GM21390 (cell line): Measurements from ENCODE around the gene THSD4.
"Not testable (repeated sequence)": the region's sequence is repeated elsewhere in the genome, so short reads cannot be mapped to it uniquely, and the experiment has no call there.

ENCODE experiments used
- ATAC-seq: cut with Tn5 transposase; IDR thresholded peaks from one replicate; pipeline ENCODE4 v1.9.1; 2021; ENCODE audit not compliant: unreplicated experiment

Gene THSD4

DNA sequence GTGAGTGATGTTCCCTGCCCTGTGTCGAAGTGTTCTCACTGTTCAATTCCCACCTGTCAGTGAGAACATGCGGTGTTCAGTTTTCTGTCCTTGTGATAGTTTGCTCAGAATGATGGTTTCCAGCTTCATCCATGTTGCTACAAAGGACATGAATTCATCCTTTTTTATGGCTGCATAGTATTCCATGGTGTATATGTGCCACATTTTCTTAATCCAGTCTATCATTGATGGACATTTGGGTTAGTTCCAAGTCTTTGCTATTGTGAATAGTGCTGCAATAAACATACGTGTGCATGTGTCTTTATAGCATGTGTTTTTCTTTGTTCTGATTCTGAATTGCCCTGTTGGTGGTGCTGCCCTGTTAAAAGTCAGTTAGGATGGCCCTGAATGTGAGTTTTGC lies 204.2 kb downstream of the THSD4 start:
- ATAC-seq, result not testable (repeated sequence)

GRCh38 chr15:71319935-71320334 lies 204.7 kb downstream of the THSD4 start:
- no peak for ATAC-seq

- ATAC-seq, result no peak
Observed at GRCh38 chr15:71323082-71323481, 207.8 kb downstream of the THSD4 start.

DNA sequence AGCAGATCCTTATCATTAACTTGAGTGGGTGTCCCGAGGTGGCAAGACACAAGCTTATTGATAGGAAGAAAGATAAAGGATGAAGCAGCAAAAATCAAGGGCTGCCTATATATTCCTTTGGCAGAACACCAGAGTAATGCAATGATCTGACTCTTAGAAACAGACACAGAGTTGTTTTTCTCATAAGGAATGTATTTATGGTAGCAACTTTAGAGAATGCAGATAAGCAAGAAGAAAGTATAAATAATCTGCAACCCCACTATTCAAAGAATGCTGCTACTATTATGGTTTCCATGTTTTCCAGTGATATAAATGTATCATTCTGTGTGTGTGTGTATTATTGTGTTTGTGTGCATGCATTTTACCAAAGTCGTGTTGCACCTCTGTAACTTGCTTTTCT lies 208.3 kb downstream of the THSD4 start:
- no peak for ATAC-seq

GRCh38 chr15:71325481-71325880 lies 210.2 kb downstream of the THSD4 start:
- ATAC-seq, result no peak

DNA sequence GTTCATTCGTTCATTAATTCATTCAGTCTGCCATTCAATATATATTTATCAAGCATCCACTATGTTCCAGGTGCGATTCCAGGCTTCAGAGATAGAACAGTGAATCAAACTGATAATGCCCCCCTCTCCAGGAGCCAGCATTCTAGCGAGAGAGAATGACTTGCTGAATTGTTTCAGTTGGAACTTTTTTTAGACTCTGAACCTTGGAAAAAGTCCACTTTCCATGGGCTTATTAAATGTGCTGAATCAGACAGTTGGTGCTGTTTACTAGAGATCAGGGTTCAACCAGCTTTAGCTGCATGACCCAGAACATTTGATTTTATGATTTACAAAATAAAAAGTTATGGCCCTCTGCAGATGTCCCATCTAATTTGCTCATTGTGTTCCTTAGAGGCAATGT lies 213.2 kb downstream of the THSD4 start:
- ATAC-seq, result no peak

- no peak for ATAC-seq
Observed at GRCh38 chr15:71329041-71329440, 213.8 kb downstream of the THSD4 start.

- ATAC-seq, result no peak
Observed at GRCh38 chr15:71329497-71330260, 214.4 kb downstream of the THSD4 start.

DNA sequence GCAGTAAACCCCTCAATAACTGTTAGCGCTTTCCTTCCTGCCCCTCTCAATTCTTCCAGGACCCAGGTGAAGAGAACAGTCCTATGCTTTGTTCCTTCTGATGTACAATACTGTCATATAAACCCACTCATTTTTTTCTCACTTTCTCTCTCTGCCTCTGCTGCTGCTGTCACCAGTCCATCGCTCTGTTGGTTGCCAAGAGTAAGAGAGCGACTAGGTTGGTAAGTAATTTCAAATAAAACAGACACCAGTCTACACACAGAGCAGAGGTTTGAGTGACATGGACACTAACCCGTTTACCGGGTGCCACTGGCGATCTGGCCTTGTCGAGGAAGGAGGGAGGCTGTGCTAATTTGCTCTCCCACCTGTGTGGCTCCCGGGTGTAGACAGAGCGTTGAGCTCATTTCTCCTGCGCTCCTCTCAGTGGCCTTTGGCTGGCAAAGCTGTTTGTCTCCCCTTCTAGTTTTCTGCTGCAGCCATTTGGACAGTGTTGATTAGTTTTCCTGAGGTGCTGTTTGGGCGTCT lies 215.4 kb downstream of the THSD4 start:
- no peak for ATAC-seq

DNA sequence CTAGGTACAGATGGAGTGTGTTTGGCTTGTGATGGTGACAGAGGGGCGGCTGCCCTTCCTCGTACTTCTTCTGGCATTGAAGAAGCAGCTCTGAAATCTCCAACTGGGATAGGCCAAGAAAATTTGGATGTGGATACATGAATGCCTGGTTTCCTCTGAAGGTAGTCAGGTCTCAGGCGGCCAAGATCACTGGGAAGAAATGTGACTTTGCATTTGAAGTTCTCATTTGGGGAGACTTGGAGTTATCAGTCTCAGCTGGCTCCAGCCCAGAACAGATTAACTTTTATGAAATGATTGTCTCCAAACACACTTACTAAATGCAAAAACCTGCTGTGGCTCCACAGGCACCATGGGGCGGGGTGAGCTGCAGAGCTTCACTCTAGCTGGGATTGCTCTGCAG lies 215.9 kb downstream of the THSD4 start:
- no peak for ATAC-seq

DNA sequence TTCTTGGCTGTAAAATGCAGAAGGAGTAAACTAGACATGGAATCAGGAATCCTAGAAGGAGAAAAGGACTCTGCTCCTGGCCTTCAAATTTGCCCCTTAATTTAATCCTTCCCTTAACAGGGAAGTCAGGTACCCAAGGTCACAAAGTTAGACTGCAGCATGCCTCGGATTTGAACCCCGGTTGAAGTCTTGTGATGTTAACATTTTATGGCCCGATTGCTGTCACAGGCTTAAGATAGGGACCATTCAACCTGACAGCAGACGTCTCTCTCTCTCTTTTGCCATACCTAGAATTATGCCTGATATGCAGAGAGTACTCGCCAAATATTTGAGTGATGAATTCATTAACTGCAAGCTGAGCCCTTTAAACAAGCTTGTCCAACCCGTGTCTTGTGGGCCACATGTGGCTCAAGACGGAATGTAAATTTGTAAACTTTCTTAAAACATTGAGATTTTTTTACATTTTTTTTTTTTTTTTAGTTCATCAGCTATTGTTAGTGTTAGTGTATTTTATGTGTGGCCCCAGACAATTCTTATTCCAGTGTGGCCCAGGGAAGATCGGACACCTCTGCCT lies 217.2 kb downstream of the THSD4 start:
- ATAC-seq, result no peak

DNA sequence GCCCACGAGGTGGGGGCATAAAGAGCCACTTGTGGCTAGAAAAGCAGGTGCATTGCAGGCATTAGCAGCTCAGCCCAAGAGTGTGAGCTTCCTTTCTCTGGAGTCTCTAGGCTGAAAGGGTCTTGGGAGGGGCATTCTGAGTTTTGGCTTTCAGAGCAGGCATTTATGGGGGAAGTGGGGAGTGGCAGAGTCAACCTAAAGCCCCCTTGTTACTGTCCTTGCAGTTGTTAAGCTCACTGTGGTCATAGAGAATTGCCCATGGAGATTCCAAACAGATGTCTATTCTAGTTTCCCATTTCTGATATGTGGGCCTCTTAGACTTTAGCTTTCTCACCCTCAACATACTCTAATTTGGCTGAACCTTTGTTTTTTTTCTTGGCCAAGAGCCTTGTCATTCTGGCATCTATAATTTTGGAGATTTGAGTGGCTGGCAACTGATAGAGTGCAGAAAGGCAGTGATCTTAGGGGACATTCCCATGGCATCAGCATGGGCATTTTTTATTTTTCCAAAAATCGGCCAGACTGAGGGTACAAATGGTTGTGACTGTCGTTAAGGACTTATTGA lies 217.9 kb downstream of the THSD4 start:
- ATAC-seq, result no peak

GRCh38 chr15:71333839-71334238 lies 218.6 kb downstream of the THSD4 start:
- no peak for ATAC-seq

DNA sequence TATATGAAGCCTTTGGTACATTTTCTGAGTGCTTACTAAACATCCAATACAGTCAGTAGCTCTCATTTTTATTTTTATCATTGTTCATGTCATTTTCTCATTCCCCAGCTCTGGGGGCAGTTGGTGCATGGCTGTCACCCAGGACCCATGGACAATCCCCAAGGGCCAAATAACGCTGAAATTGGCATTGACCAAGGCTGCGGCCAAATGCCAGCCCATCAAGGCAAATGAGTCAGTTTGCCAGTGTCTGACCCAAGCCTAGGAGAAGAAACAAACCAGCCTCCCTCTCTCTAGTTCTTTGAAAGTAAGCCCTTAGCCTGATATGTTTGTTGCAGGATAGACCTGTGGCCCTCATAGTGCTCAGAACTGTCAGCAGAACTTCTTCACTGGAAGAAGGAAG lies 219.2 kb downstream of the THSD4 start:
- no peak for ATAC-seq

- no peak for ATAC-seq
Observed at GRCh38 chr15:71334873-71335272, 219.6 kb downstream of the THSD4 start.

GRCh38 chr15:71335591-71335990 lies 220.3 kb downstream of the THSD4 start:
- no peak for ATAC-seq

GRCh38 chr15:71336671-71337070 lies 221.4 kb downstream of the THSD4 start:
- no peak for ATAC-seq

DNA sequence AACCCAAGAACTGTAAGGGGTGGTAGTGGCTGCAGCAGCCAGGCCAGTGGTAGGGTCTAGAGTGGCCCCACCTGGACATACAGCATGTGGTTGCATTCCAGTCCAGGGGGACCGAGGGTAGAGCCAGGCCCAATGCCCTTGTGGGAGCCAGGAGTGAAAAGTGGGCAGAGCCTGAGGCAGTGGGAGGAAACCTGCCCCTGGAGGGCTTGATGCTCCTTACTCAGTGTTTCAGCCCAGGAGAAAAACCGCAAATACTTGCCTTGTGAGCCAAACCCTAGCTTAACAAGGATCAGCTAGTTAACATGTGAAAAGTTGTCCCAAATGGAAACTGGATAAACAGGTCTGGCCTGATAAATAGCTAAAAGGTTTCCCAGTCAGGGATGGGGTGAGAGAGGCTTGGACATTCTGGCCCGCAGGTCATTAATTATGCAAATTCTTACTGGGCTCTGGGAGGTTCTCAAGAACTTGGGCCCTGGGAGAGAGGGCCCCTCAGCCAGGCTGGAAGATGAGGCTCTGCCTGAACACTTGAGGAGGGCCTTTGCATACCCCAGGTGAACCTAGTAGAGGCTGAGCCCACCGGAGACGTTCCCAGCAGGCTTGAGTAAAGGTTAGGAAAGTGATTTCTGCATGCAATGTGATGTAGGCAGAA lies 222.1 kb downstream of the THSD4 start:
- no peak for ATAC-seq

GRCh38 chr15:71338265-71338664 lies 223.0 kb downstream of the THSD4 start:
- ATAC-seq, result no peak

DNA sequence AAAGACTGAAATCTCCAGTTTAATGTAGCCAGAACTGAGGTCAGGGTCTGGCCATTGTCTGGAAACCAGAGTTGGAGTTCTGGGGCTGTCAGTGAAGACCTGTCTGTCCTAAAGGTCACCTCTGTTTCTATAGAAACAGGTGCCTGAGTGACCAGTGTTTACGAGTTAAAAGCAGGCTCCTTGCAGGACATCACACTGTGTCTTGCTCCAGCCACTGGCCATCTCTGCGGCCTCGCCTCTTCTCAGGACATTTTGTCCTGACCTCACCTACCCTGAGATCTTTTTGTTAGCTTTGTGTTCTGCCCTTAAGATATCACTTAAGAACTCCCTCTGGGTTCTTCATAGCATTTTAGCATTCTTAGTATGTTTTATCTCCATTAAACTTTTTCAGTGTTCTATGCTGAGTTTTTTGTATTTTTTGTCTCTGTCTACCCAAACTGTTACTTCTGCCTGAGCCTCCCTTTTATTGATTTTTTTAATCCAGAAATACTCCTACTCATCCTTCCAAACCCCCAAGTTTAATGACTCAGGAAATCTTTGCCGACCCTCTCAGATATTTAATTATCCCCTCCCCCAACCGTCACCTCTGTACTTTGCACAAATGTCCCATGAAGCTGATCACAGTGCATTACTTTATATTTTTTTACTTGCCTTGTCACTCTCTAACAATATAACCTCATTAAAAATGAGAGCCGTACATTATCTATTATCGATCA lies 223.7 kb downstream of the THSD4 start:
- ATAC-seq, result no peak
